ENCODE data around the gene TRIM66. TPM values are rescaled to one million over a fixed set of nuclear protein-coding genes. Genes with fewer than 3 reads are reported as not detected.
A peak's percentile ranks its signal among the peaks of the same experiment; 100 is the strongest.

The TRIM66 gene
- total and polyA plus RNA-seq, 2 of the 8 experiments (the other 6 are each of a cell fraction or from before 2014, with no cell fraction given): 3.1 to 3.5 TPM

GRCh38 chr11:8574798-8575197 is 107.7 kb downstream of the TRIM66 start:
- no peaks in the 10 kb centered on the region for H3K23me2 ChIP-seq (ENCODE audit: low read depth, low read length)
- H2BK20ac ChIP-seq (ENCODE audit: low read length): no peak overlapping the region
- H3K18ac ChIP-seq (ENCODE audit: extremely low read depth, low read length): no peak overlapping the region
- no peak overlapping the region for H3K4me2 ChIP-seq (ENCODE audit: insufficient read depth in 1 of 2, low read depth in 2 of 2, low read length in 2 of 2)
- H3K79me2 ChIP-seq (ENCODE audit: control insufficient read depth in 1 of 2, insufficient read depth in 2 of 2, low read length in 2 of 2): peaks cover 0 to 2% of the 10 kb centered on the region in 2 experiments; a peak in 1 of 4 replicates
- TF ChIP-seq NRF1 (IDR thresholded peaks at IDR 0.05; ENCODE audit: low read depth, low read length): no peak
- TF ChIP-seq CEBPB (IDR thresholded peaks at IDR 0.05; ENCODE audit: low read depth, low read length): peak; percentile 91
- no peak overlapping the region for H2BK5ac ChIP-seq (ENCODE audit: low read depth, low read length)
- H2AK5ac ChIP-seq (ENCODE audit: low read depth, low read length): no peak overlapping the region
- no peak overlapping the region for H2BK15ac ChIP-seq (ENCODE audit: low read length)
- H2BK12ac ChIP-seq (ENCODE audit: low read depth, low read length): no peak overlapping the region
- no peak overlapping the region for H3K23ac ChIP-seq (ENCODE audit: insufficient read length)
- H3K79me1 ChIP-seq (ENCODE audit: low read depth, low read length): no peaks in the 10 kb centered on the region
- WGBS, 2 experiments (ENCODE audit: extremely low coverage in 1 of 2, insufficient coverage in 1 of 2, insufficient read length in 1 of 2, insufficient replicate concordance in 2 of 2, low coverage in 1 of 2, low lambda C conversion rate in 2 of 2, missing lambda C conversion rate in 1 of 2): 100% methylated on average over 1 of the region's 1 CpG; no CpG with 5 or more reads in 1 of the 2 experiments
- no peak overlapping the region for H4K8ac ChIP-seq (ENCODE audit: extremely low read depth, insufficient read depth, low read length)
- H3K9me3 ChIP-seq (ENCODE audit: insufficient read depth in 2 of 2, low read depth in 1 of 2, low read length in 1 of 2): peaks cover 0 to 2% of the 10 kb centered on the region in 2 experiments; a peak in 1 of 4 replicates
- H3K4ac ChIP-seq (replicated peaks; ENCODE audit: insufficient read length, low read depth, low read length): no peak overlapping the region
- no peak overlapping the region for H2AFZ ChIP-seq (ENCODE audit: low read length)
- H3K27ac ChIP-seq (ENCODE audit: low read depth, low read length): no peak overlapping the region
- FAIRE-seq: no peak
- no peak overlapping the region for H4K5ac ChIP-seq (ENCODE audit: insufficient read length, low read depth, low read length)
- no peak overlapping the region for H4K91ac ChIP-seq (replicated peaks; ENCODE audit: insufficient read length, low read length)
- ChIA-PET POLR2A (ENCODE audit: partially characterized antibody) (interaction anchor here (0.7 kb wide), 1 partner anchor 11 kb away, joined by 3 read pairs; no protein-coding TSS in a partner anchor), CTCF (ENCODE audit: partially characterized antibody) (interaction anchor here (0.6 to 4.0 kb wide), 5 partner anchors 9 to 449 kb away, joined by 3 to 15 read pairs (median 4); no protein-coding TSS in a partner anchor)
- H4K20me1 ChIP-seq (replicated peaks in 1 of 2; ENCODE audit: control insufficient read depth in 1 of 2, insufficient read depth in 2 of 2, low read length in 2 of 2): no peaks in the 10 kb centered on the region
- no peaks in the 10 kb centered on the region for H3K4me1 ChIP-seq (replicated peaks in 1 of 4; ENCODE audit: control insufficient read depth in 3 of 4, insufficient read depth in 4 of 4, low read length in 3 of 4)
- no peaks in the 10 kb centered on the region for H3K27me3 ChIP-seq (replicated peaks in 1 of 4; ENCODE audit: control insufficient read depth in 3 of 4, extremely low read depth in 1 of 4, insufficient read depth in 3 of 4, low read length in 3 of 4)
- no peak overlapping the region for H2BK120ac ChIP-seq (replicated peaks; ENCODE audit: low read depth, low read length)
- no peak overlapping the region for H3K14ac ChIP-seq (ENCODE audit: insufficient read length)
- DNase-seq (ENCODE audit: low read depth in 1 of 2, low spot score in 2 of 2): no peak
- H3K4me3 ChIP-seq (ENCODE audit: extremely low read depth in 1 of 4, insufficient read depth in 2 of 4, low read depth in 3 of 4, low read length in 4 of 4): no peak overlapping the region
- H3K9ac ChIP-seq (replicated peaks in 1 of 4; ENCODE audit: extremely low read depth in 1 of 4, low read depth in 3 of 4, low read length in 3 of 4): no peak overlapping the region
- no peak overlapping the region for H3K56ac ChIP-seq (replicated peaks; ENCODE audit: insufficient read length, low read depth, low read length)
- no peaks in the 10 kb centered on the region for H3K36me3 ChIP-seq (ENCODE audit: control insufficient read depth in 2 of 4, insufficient read depth in 4 of 4, low read length in 3 of 4)
